Sigmoid colon (tissue), 7 donors: ENCODE data around the gene CCNI. TPM values are rescaled to one million over a fixed set of nuclear protein-coding genes. Genes with fewer than 3 reads are reported as not detected.
"Not testable (repeated sequence)": the region's sequence is repeated elsewhere in the genome, so short reads cannot be mapped to it uniquely, and the experiment has no call there.

Experiments used
- DNase-seq: peaks from one replicate; pipeline ENCODE4 v3.0.0-alpha.2; 2019
- H3K27ac ChIP-seq, 4 donors: fragments of 200-600 bp; sonication (generic); one replicate each; pipeline ENCODE4 v1.5.1; 2016 to 2019; ENCODE audit warnings: mild to moderate bottlenecking in 1 of 4
- H3K27me3 ChIP-seq, 3 donors: fragments of 200-600 bp; sonication (generic); one replicate each; pipeline ENCODE4 v1.5.1; 2019; ENCODE audit warnings: mild to moderate bottlenecking in 1 of 3
- H3K36me3 ChIP-seq, 4 donors: fragments of 200-600 bp; sonication (generic); one replicate each; pipeline ENCODE4 v1.5.1; 2016 to 2019
- H3K4me1 ChIP-seq, 4 donors: fragments of 200-600 bp; sonication (generic); one replicate each; pipeline ENCODE4 v1.5.1; 2017 to 2019
- H3K4me3 ChIP-seq, 4 donors: fragments of 200-600 bp; sonication (generic); one replicate each; pipeline ENCODE4 v1.5.1; 2017 to 2019; ENCODE audit warnings: mild to moderate bottlenecking in 2 of 4, moderate library complexity in 1 of 4
- H3K9me3 ChIP-seq, 4 donors: fragments of 200-600 bp in 3 of 4; sonication (generic) in 3 of 4; one replicate each; pipeline versions ENCODE4 v1.5.1 to v1.6.1; 2013 to 2019
- CTCF ChIP-seq, 4 experiments: fragments of 450-650 bp in 3 of 4; fragments of 200-600 bp in 1 of 4; IDR thresholded peaks; one replicate each; pipeline ENCODE4 v1.5.1; 2016 to 2019; ENCODE audit warnings: antibody characterized with exemption in 4 of 4, mild to moderate bottlenecking in 3 of 4, moderate library complexity in 2 of 4
- EP300 ChIP-seq, 4 donors: sonication (generic); formaldehyde crosslinking; IDR thresholded peaks; one replicate each; pipeline ENCODE4 v1.6.1; 2017; ENCODE audit warnings: antibody characterized with exemption in 4 of 4
- POLR2A ChIP-seq, 2 donors: fragments of 450-650 bp; IDR thresholded peaks; one replicate each; pipeline ENCODE4 v1.6.1; 2016; ENCODE audit warnings: antibody characterized with exemption in 2 of 2, mild to moderate bottlenecking in 2 of 2, moderate library complexity in 2 of 2
- POLR2AphosphoS5 ChIP-seq, 4 donors: sonication (generic); formaldehyde crosslinking; IDR thresholded peaks; one replicate each; pipeline ENCODE4 v1.6.1; 2017; ENCODE audit warnings: antibody characterized with exemption in 4 of 4
- WGBS, 2 donors: extraction: QIAGEN DNeasy Blood & Tissue Kit; methylation state at CpG; one replicate each; pipeline ENCODE4 v1.1.7; 2013; 5-methylcytosine and 5-hydroxymethylcytosine counted together
- intact Hi-C: fragments of 100-400 bp; cut with DNase I; formaldehyde crosslinking; loops from one replicate; pipeline ENCODE4 v1.15.1; 2023
- polyA plus RNA-seq, 3 donors: library from polyadenylated mRNA; stranded (reverse); fragments of 200-250 nt; gene quantifications; one replicate each; pipeline ENCODE4 v1.2.3, GENCODE V29; 2013
- total RNA-seq, 4 donors: library from RNA; depleted of rRNA; stranded (reverse); fragments of >200 nt; gene quantifications; one replicate each; pipeline ENCODE4 v1.1.0, GENCODE V29; 2016
- donor health status: healthy with polysubstance abuse.
- donor health status: Bipolar disorder and iron deficiency.
- donor health status: healthy.

CCNI gene
- total and polyA plus RNA-seq, 7 donors, result 118 to 339 (median 248) TPM

- H3K27ac ChIP-seq, result no peak overlapping the region
- no peaks in the 10 kb centered on the region for H3K27me3 ChIP-seq
- no peak for DNase-seq
- H3K4me3 ChIP-seq, result no peak overlapping the region
- peaks cover 0 to 20% (median 4%) of the 10 kb centered on the region in 4 donors for H3K36me3 ChIP-seq
- TF ChIP-seq POLR2A (IDR thresholded peaks at IDR 0.05) (no peak), POLR2AphosphoS5 (IDR thresholded peaks at IDR 0.05) (no peak), CTCF (IDR thresholded peaks at IDR 0.05) (no peak)
- H3K9me3 ChIP-seq, result no peaks in the 10 kb centered on the region
- intact Hi-C loops, result no loop called here
- WGBS, 2 donors, result 67 to 97% methylated on average over 2 of the region's 2 CpGs
- H3K4me1 ChIP-seq, result peaks cover 0 to 15% (median 2%) of the 10 kb centered on the region in 4 donors
These were observed 36.0 kb downstream of the CCNI start for GRCh38 chr4:77039796-77040195.

GRCh38 chr4:77037736-77038135 lies 38.1 kb downstream of the CCNI start:
- TF ChIP-seq POLR2A (IDR thresholded peaks at IDR 0.05), result no peak
- no peak for TF ChIP-seq POLR2AphosphoS5 (IDR thresholded peaks at IDR 0.05)
- no peak for TF ChIP-seq CTCF (IDR thresholded peaks at IDR 0.05)
- no peak for TF ChIP-seq EP300 (IDR thresholded peaks at IDR 0.05)
- Histone ChIP-seq H3K27ac (no peak overlapping the region), H3K27me3 (no peaks in the 10 kb centered on the region), H3K4me1 (no peaks in the 10 kb centered on the region), H3K36me3 (peaks cover 0 to 41% (median 5%) of the 10 kb centered on the region in 4 donors), H3K9me3 (no peaks in the 10 kb centered on the region), H3K4me3 (no peak overlapping the region)
- intact Hi-C loops, result no loop called here
- 89 to 94% methylated on average over 3 of the region's 3 CpGs for WGBS, 2 donors
- no peak for DNase-seq

GRCh38 chr4:77037168-77037567 lies 38.6 kb downstream of the CCNI start:
- H3K27ac ChIP-seq, result not testable (repeated sequence)
- WGBS, 2 donors, result 98% methylated on average over 5 of the region's 5 CpGs

GRCh38 chr4:77036206-77036605 lies 39.6 kb downstream of the CCNI start:
- Histone ChIP-seq H3K27ac (no peak overlapping the region), H3K4me3 (no peak overlapping the region), H3K36me3 (peaks cover 0 to 56% (median 5%) of the 10 kb centered on the region in 4 donors), H3K9me3 (no peaks in the 10 kb centered on the region), H3K4me1 (no peaks in the 10 kb centered on the region), H3K27me3 (no peaks in the 10 kb centered on the region)
- DNase-seq, result no peak
- TF ChIP-seq POLR2A (IDR thresholded peaks at IDR 0.05), result no peak
- TF ChIP-seq CTCF (IDR thresholded peaks at IDR 0.05), result no peak
- TF ChIP-seq POLR2AphosphoS5 (IDR thresholded peaks at IDR 0.05), result no peak
- TF ChIP-seq EP300 (IDR thresholded peaks at IDR 0.05), result no peak
- 85 to 88% methylated on average over 2 of the region's 2 CpGs for WGBS, 2 donors
- intact Hi-C loops, result no loop called here

More at GRCh38 chr4:77037168-77037567, 38.6 kb downstream of the CCNI start:
- H3K4me1 ChIP-seq, H3K27me3 ChIP-seq, intact Hi-C loops, H3K4me3 ChIP-seq, H3K9me3 ChIP-seq, DNase-seq: not testable (repeated sequence)
- peaks cover 0 to 46% (median 5%) of the 10 kb centered on the region in 4 donors for H3K36me3 ChIP-seq

GRCh38 chr4:77035153-77035552 lies 40.6 kb downstream of the CCNI start:
- Histone ChIP-seq H3K4me3 (no peak overlapping the region), H3K36me3 (peaks cover 0 to 67% (median 10%) of the 10 kb centered on the region in 4 donors), H3K4me1 (no peaks in the 10 kb centered on the region), H3K27me3 (no peaks in the 10 kb centered on the region), H3K27ac (no peak overlapping the region), H3K9me3 (no peaks in the 10 kb centered on the region)
- TF ChIP-seq POLR2AphosphoS5 (IDR thresholded peaks at IDR 0.05) (no peak), CTCF (IDR thresholded peaks at IDR 0.05) (no peak), EP300 (IDR thresholded peaks at IDR 0.05) (no peak), POLR2A (IDR thresholded peaks at IDR 0.05) (no peak)
- 99% methylated on average over 1 of the region's 1 CpG for WGBS, 2 donors
- DNase-seq, result no peak
- intact Hi-C loops, result no loop called here
